SJCRH30 (cell line): ENCODE results near the gene PLLP. TPM values are rescaled to one million over a fixed set of nuclear protein-coding genes. Genes with fewer than 3 reads are reported as not detected.
A peak's percentile ranks its signal among the peaks of the same experiment; 100 is the strongest.
"Not testable (repeated sequence)": the region's sequence is repeated elsewhere in the genome, so short reads cannot be mapped to it uniquely, and the experiment has no call there.

Source experiments
- DNase-seq, 2 experiments: peaks; one replicate each; pipeline ENCODE4 v3.0.0-alpha.2; 2015 to 2020
- H3K27ac ChIP-seq: fragments of 250-450 bp; sonication (Bioruptor Pico); 2 replicates; pipeline ENCODE4 v1.5.1; 2020; ENCODE audit warnings: mild to moderate bottlenecking, moderate library complexity
- H3K27me3 ChIP-seq: fragments of 250-450 bp; sonication (Bioruptor Pico); 2 replicates; pipeline ENCODE4 v1.5.1; 2020; ENCODE audit warnings: mild to moderate bottlenecking, moderate library complexity
- H3K36me3 ChIP-seq: fragments of 250-450 bp; sonication (Bioruptor Pico); 2 replicates; pipeline ENCODE4 v1.5.1; 2020; ENCODE audit warnings: mild to moderate bottlenecking, moderate library complexity
- H3K4me1 ChIP-seq: fragments of 250-450 bp; sonication (Bioruptor Pico); 2 replicates; pipeline ENCODE4 v1.5.1; 2020; ENCODE audit warnings: mild to moderate bottlenecking, moderate library complexity
- H3K4me3 ChIP-seq: fragments of 250-450 bp; sonication (Bioruptor Pico); 2 replicates; pipeline ENCODE4 v1.5.1; 2020; ENCODE audit warnings: mild to moderate bottlenecking, moderate library complexity
- H3K9me3 ChIP-seq: fragments of 250-450 bp; sonication (Bioruptor Pico); replicated peaks from 2 replicates; pipeline ENCODE4 v1.5.1; 2020; ENCODE audit warnings: mild to moderate bottlenecking, moderate library complexity
- total RNA-seq: library from RNA; depleted of rRNA; stranded (reverse); fragments of >200 nt; shearing (Covaris generic); gene quantifications from 2 replicates; pipeline ENCODE4 v1.2.3, GENCODE V29; 2014

PLLP gene
- total RNA-seq, 1 experiment from 2014 or later = 0.49 TPM

DNA sequence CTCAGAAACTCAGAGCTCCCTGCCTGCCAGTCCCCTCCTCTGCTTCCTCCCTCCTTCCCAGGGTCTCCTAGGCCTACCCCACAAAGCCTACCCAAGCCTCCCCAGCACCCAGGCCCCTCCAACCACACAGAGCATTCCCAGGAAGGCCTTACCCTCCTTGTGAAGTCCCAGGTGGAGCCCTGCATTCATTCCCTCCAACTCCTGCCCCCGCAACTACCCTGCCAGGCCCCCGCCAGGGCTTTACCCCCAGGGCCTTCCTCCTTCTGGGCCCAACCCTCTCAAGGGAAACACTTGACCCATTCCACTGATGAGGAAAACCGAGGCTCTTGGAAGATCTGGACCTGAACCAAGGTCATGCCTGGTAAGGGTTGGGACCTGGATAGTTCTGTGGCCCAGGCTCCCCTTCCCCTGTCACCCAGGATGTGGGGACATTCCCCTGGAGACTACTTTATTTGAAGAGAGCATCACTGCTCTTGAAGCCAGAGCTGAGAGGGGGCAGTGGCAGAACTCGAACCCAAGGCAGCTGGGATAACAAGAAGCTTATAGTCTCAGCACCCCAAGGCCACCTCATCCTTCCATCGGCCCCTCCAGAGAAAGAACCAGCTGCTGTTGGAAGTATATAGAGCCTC lies 12.5 kb downstream of the PLLP start:
- no peaks in the 10 kb centered on the region for H3K36me3 ChIP-seq
- no peak overlapping the region for H3K27ac ChIP-seq
- no peaks in the 10 kb centered on the region for H3K9me3 ChIP-seq
- peaks cover 8% of the 10 kb centered on the region for H3K4me1 ChIP-seq
- H3K4me3 ChIP-seq = no peak overlapping the region
- DNase-seq = no peak
- no peaks in the 10 kb centered on the region for H3K27me3 ChIP-seq

DNA sequence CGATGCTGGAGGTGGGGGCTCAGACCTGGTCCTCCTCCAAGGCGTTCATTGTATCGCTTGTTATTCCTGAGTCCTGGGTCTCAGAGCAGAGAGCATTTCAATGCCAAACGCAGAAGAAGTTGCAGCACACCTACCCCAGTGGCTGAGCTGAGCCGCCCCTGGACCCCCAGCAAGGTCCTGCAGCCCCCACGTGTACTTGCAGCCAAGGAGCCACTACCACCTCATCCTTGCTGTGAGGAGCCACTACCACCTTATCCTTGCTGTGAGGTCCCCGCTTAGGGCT lies 13.5 kb downstream of the PLLP start:
- Histone ChIP-seq H3K27ac (no peak overlapping the region), H3K27me3 (no peaks in the 10 kb centered on the region), H3K4me1 (peaks cover 3% of the 10 kb centered on the region), H3K9me3 (no peaks in the 10 kb centered on the region), H3K36me3 (no peaks in the 10 kb centered on the region), H3K4me3 (no peak overlapping the region)
- no peak for DNase-seq

- no peaks in the 10 kb centered on the region for H3K9me3 ChIP-seq
- H3K4me1 ChIP-seq = peaks cover 3% of the 10 kb centered on the region
- H3K27ac ChIP-seq = no peak overlapping the region
- H3K27me3 ChIP-seq = no peaks in the 10 kb centered on the region
- H3K4me3 ChIP-seq = no peak overlapping the region
- H3K36me3 ChIP-seq = no peaks in the 10 kb centered on the region
- DNase-seq = no peak
Observed at GRCh38 chr16:57270221-57271062, 14.0 kb downstream of the PLLP start.

DNA sequence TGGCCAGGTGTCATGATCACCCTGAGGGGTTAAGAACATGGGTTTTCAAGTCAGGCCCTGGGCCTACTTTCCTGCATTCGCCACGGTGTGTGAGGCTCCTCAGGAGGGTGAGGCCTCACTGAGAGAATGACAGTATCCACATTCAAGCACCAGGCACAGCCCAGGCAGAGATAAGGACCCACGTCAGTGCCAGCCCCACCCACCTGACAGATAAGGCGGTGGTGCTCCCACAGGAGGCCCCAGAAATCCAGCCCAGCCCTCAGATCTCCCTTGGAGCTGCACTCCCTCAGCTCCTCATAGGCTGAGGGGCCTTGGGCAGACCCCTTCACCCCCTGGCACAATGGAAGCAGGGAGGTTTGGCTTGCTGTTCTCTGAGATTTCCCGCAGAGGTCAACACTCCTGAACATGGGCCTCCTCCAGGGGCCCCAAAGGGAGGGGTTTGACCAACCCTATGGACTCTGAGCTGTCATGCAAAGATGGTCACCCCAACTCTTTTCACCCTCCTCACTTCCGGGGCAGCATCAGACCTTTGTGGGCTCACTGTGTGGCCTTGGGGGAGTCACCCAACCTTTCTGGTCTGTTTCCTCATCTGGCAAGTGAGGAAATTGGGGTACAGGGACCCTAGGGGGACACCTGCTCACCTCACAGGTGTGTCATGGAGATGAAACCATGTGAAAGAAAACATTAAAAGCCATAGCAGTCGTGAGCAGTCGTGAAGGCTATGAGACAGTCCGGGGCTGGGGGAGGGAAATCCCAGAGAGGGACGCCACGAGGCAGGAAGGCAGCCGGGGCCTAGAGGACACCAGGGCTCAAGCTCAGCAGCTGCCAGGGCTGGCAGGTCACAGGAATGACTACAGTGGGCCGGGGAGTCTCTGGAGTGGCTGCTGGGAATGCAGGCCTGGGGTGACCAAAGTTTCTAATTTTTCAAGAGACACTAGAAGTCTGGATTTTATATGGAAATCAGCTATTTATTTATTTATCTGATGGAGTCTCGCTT lies 15.4 kb downstream of the PLLP start:
- DNase-seq = peak; percentile 65 to 72

GRCh38 chr16:57267343-57267742 lies 17.1 kb downstream of the PLLP start:
- H3K9me3 ChIP-seq, H3K4me1 ChIP-seq, H3K4me3 ChIP-seq, H3K36me3 ChIP-seq, H3K27ac ChIP-seq, DNase-seq, H3K27me3 ChIP-seq: not testable (repeated sequence)

More for the DNA sequence above, 15.4 kb downstream of the PLLP start:
- H3K4me3 ChIP-seq = no peak overlapping the region
- peaks cover 3% of the 10 kb centered on the region for H3K4me1 ChIP-seq
- no peaks in the 10 kb centered on the region for H3K36me3 ChIP-seq
- H3K27me3 ChIP-seq = no peaks in the 10 kb centered on the region
- H3K9me3 ChIP-seq = no peaks in the 10 kb centered on the region
- no peak overlapping the region for H3K27ac ChIP-seq

DNA sequence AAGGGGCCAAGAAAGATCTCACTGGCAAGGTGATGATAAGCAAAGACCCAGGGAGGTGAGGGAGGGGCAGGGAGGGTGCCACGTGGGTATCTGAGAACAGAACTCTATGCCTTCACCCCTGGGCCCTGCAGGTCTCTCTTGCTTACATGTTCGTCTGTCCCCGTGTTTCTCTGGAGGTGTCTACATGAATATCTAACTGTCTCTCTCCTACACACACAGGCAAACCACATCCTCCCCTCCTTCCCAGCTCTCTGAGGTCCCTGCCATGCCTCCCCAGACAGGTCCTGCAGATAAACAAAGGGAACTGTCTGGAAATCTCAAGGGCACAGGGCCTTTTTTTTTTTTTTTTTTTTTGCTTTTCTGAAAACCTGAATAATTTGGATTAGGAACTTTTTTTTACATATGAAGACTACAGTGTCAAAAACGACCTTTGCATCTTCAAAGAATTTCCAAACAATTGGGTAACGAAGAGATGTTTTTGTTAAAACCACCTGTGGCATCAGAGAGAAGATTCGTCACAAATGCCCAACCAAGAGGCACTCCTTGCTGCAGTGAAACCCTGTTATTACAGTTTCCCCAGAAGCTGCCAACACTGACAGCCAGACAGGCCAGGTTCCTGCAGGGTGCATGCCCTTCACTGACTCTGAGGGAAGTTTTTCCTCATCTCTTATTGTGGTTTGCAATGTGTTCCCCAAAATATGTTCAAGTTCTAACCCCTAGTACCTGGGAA lies 17.8 kb downstream of the PLLP start:
- H3K4me3 ChIP-seq = peak overlapping the region; percentile 36
- H3K27me3 ChIP-seq = no peaks in the 10 kb centered on the region
- peaks cover 3% of the 10 kb centered on the region for H3K4me1 ChIP-seq
- no peaks in the 10 kb centered on the region for H3K9me3 ChIP-seq
- no peak overlapping the region for H3K27ac ChIP-seq
- no peaks in the 10 kb centered on the region for H3K36me3 ChIP-seq
- peak in 1 of 2 experiments; percentile 28 for DNase-seq

GRCh38 chr16:57265850-57266530 lies 18.5 kb downstream of the PLLP start:
- peak; percentile 51 to 60 for DNase-seq
- no peaks in the 10 kb centered on the region for H3K36me3 ChIP-seq
- no peaks in the 10 kb centered on the region for H3K9me3 ChIP-seq
- no peaks in the 10 kb centered on the region for H3K27me3 ChIP-seq
- H3K4me3 ChIP-seq = peak overlapping the region; percentile 36
- H3K27ac ChIP-seq = no peak overlapping the region
- peaks cover 3% of the 10 kb centered on the region for H3K4me1 ChIP-seq

DNA sequence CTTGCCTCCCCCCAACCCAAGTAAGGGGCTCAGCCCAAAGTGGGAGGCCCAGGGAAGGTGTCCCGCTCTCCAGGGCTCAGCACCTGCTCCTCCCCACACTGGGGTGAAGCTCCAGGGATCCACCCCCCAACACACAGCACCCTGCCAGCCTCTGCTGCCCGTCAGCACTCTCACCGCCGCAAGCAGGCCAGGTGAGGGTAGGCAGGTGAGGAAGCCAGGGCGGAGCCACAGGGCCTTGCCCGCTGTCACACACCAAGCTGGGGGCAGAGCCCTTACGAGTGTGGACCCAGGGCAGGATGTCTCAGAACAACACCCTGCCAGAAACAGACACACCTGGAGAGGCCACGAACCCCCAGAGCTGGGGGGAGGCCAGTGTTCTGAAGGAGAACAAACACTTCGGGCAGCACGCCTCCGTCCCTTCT lies 19.5 kb downstream of the PLLP start:
- H3K27me3 ChIP-seq = no peaks in the 10 kb centered on the region
- H3K27ac ChIP-seq = no peak overlapping the region
- no peak for DNase-seq
- peaks cover 3% of the 10 kb centered on the region for H3K4me1 ChIP-seq
- H3K4me3 ChIP-seq = no peak overlapping the region
- H3K36me3 ChIP-seq = no peaks in the 10 kb centered on the region
- no peaks in the 10 kb centered on the region for H3K9me3 ChIP-seq

DNA sequence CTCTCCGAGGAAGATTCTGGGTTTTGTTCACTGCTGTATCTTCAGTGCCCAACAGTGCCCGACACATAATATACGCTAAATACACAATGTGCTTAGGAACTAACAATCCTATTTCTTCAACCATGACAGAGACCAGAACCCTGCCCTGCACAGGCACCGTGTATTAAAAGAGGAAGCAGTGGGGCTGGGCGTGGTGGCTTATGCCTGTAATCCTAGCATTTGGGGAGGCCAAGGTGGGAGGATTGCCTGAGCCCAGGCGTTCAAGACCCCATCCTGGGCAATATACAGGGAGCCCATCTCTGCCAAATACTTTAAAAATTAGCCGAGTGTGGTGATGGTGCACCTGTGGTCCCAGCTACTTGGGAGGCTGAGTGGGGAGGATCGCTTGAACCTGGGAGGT lies 20.1 kb downstream of the PLLP start:
- H3K27ac ChIP-seq = no peak overlapping the region
- DNase-seq = no peak

DNA sequence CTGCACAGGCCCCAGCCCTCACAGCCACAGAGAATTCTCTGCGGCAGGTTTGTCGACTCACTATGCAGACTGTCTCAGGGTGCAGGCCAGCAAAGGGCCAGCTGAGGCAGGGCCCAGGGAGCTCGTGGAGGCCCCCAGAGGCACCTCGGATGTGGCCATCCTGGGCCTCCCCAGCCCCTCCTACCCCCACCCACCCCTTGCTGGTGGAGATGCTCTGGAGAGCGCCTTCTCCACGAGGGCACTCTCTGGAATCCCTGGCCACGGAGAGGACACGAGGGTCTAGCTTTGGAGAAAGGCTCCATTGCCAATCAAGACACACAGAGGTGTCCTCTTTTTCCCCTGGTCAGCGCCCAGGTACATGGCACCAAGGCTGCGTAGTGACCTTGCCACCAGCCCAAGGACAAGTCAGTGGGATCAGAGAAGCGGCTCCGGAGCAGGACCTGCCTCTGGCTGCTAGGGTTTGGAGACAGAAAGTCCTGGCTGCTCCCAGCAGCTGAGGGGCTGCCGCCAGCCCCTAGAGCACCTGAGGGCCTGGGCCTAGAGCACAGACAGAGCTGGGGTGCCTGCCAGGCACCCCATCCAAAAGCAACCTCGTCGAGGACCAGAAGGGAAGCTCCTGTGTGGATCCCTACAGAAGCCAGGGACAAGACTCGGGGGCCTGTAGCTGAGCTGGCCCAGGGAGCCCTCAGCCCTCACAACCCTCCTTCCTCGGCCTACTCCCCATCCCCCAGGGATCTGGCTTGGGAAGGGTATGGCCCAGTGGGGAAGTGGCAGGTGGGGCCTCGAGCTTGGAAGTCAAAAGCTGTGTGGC lies 20.7 kb downstream of the PLLP start:
- H3K27ac ChIP-seq = no peak overlapping the region

More for the DNA sequence above, 20.1 kb downstream of the PLLP start:
- no peak overlapping the region for H3K4me3 ChIP-seq
- no peaks in the 10 kb centered on the region for H3K36me3 ChIP-seq
- peaks cover 3% of the 10 kb centered on the region for H3K4me1 ChIP-seq
- H3K9me3 ChIP-seq = no peaks in the 10 kb centered on the region
- no peaks in the 10 kb centered on the region for H3K27me3 ChIP-seq

DNA sequence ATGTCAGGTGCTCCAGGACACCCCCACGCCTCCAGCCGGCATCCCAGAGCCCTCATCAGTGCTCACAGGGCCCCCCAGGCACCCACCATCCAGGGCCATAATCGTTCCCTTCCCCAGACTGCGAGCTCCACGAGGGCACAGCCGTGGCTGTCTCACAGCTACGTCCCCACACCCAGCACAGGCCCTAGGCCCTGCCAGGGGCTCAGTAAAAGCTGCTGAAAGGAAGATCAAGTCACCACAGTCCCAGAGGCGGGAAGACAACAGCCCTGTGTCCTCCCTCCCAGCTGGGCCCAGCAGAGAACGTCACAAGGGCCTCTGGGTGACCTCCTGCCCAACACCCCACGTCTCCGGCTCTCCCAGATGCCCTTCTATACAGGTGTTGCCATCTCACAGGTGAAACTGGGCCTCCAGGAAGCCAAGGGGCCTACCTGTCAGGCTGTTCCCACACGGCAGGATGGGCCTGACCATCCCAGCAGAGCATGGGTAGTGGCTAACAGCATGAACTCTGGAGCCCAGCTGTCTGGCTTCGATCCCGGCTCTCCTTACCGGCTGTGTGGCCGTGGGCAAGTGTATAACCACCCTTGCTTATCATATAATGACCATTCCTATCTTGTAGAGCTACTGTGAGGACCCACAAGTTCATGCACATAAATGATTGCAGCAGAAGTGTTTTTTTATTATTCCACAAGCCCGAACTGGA lies 21.5 kb downstream of the PLLP start:
- no peaks in the 10 kb centered on the region for H3K9me3 ChIP-seq
- no peaks in the 10 kb centered on the region for H3K36me3 ChIP-seq
- peaks cover 3% of the 10 kb centered on the region for H3K4me1 ChIP-seq
- H3K27ac ChIP-seq = no peak overlapping the region
- H3K4me3 ChIP-seq = no peak overlapping the region
- DNase-seq = peak in 1 of 2 experiments; percentile 32
- H3K27me3 ChIP-seq = no peaks in the 10 kb centered on the region

More for the DNA sequence above, 20.7 kb downstream of the PLLP start:
- H3K4me1 ChIP-seq = peaks cover 3% of the 10 kb centered on the region
- H3K36me3 ChIP-seq = no peaks in the 10 kb centered on the region
- no peaks in the 10 kb centered on the region for H3K9me3 ChIP-seq
- H3K27me3 ChIP-seq = no peaks in the 10 kb centered on the region
- H3K4me3 ChIP-seq = no peak overlapping the region
- DNase-seq = no peak

GRCh38 chr16:57261806-57262205 lies 22.7 kb downstream of the PLLP start:
- Histone ChIP-seq H3K4me3 (no peak overlapping the region), H3K9me3 (no peaks in the 10 kb centered on the region), H3K27me3 (no peaks in the 10 kb centered on the region), H3K36me3 (no peaks in the 10 kb centered on the region), H3K4me1 (peaks cover 3% of the 10 kb centered on the region), H3K27ac (no peak overlapping the region)
- DNase-seq = no peak
